Activated CD4-positive, alpha-beta T cell treated with anti-CD3 and anti-CD28 coated beads for 1 hour (primary cell): ENCODE results near the gene ZNF133.

Source experiments
- DNase-seq: peaks from one replicate; pipeline ENCODE4 v3.0.0-alpha.2; 2020

ZNF133 gene

DNA sequence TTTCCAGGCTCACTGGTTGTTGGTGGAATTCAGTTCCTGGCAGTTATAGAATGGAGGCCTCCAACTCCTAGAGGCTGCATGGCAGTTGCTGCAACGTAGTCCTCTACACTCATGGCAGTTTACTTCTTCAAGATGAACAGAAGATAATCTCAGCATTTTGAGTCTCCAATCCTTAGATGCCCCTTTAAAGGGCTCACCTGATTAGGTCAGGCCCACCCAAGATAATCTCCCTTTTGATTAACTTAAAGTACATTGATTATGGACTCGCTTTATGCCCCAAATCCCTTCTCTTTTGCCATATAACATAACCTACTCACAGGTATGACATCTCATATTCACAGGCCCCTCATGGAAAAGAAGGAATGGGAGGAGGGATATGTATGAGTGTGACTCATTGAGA lies 76.4 kb downstream of the ZNF133 start:
- DNase-seq = no peak
